LNCAP (cell line): ENCODE data around the gene SSTR3.
A peak's percentile ranks its signal among the peaks of the same experiment; 100 is the strongest.

Source experiments
- CTCF ChIP-seq: fragments of 450-650 bp; IDR thresholded peaks from 2 replicates; pipeline ENCODE4 v1.5.1; 2017; ENCODE audit warnings: mild to moderate bottlenecking

Gene SSTR3

GRCh38 chr22:37196539-37197450, 15.5 kb downstream of the SSTR3 start:
- peak; percentile 39 for TF ChIP-seq CTCF

GRCh38 chr22:37195921-37196320, 16.4 kb downstream of the SSTR3 start:
- no peak for TF ChIP-seq CTCF

- no peak for TF ChIP-seq CTCF
Measured at GRCh38 chr22:37194750-37195149, 17.5 kb downstream of the SSTR3 start.

- TF ChIP-seq CTCF, result no peak
Measured at GRCh38 chr22:37193629-37194191, 18.6 kb downstream of the SSTR3 start.

GRCh38 chr22:37192741-37193140, 19.5 kb downstream of the SSTR3 start:
- no peak for TF ChIP-seq CTCF

GRCh38 chr22:37192204-37192603, 20.1 kb downstream of the SSTR3 start:
- TF ChIP-seq CTCF, result no peak

GRCh38 chr22:37190262-37190780, 22.0 kb downstream of the SSTR3 start:
- no peak for TF ChIP-seq CTCF
